HepG2 (cell line): Measurements from ENCODE around the gene TMC4. TPM values are rescaled to one million over a fixed set of nuclear protein-coding genes. Genes with fewer than 3 reads are reported as not detected.

Source experiments
- ATAC-seq: fragments of 200-7000 bp; cut with Tn5 transposase; 3 replicates; pipeline ENCODE4 v1.9.1; 2020; ENCODE audit warnings: mild to moderate bottlenecking, moderate library complexity
- BruUV-seq: library from RNA; stranded (reverse); fragments of 400-500 nt; replicated peaks from 2 replicates; lab custom pipeline; 2021; lab: Mats Ljungman, UMichigan
- CTCF ChIA-PET: fragments of 300-600 bp; formaldehyde crosslinking; extraction: SDS; loops from one replicate; lab custom pipeline; 2021; ENCODE audit warnings: low total read pairs, inconsistent platforms, low intra/inter-chr PET ratio; lab: Yijun Ruan, JAX
- POLR2A ChIA-PET: fragments of 350-600 bp; sonication (Branson Sonifier 250); formaldehyde crosslinking; loops from one replicate; lab custom pipeline; 2020; ENCODE audit warnings: antibody characterized with exemption, inconsistent platforms; lab: Yijun Ruan, JAX
- DNase-seq: peaks from one replicate; pipeline ENCODE4 v3.0.0-alpha.2; 2015; ENCODE audit warnings: low spot score
- FAIRE-seq: peaks from 3 replicates; lab custom pipeline; 2011; peaks lifted over from hg19 to GRCh38; lab: Jason Lieb, UNC
- H2AFZ ChIP-seq: one replicate; pipeline ENCODE4 v1.6.1; 2011; ENCODE audit warnings: low read length, inconsistent platforms
- H3K27ac ChIP-seq: fragments of 300-600 bp; 3 replicates; pipeline ENCODE4 v1.8.0; 2011; ENCODE audit warnings: mixed run types, mild to moderate bottlenecking, mixed read lengths, low read length, inconsistent platforms; ENCODE audit not compliant: insufficient read depth; ENCODE audit errors: extremely low read length
- H3K27me3 ChIP-seq, 2 experiments: fragments of 200-600 bp in 1 of 2; 2 replicates in 1 of 2; 3 replicates in 1 of 2; pipeline versions ENCODE4 v1.6.0 to v1.8.0; 2011; ENCODE audit warnings: low read length in 2 of 2, mild to moderate bottlenecking in 2 of 2, moderate library complexity in 2 of 2, inconsistent platforms in 1 of 2; ENCODE audit not compliant: insufficient read depth in 2 of 2, control insufficient read depth in 1 of 2
- H3K36me3 ChIP-seq, 2 experiments: fragments of 200-600 bp in 1 of 2; replicated peaks in 1 of 2; 2 replicates in 1 of 2; 3 replicates in 1 of 2; pipeline versions ENCODE4 v1.5.1 to v1.8.0; 2011; ENCODE audit warnings: low read length in 2 of 2, inconsistent platforms in 1 of 2; ENCODE audit not compliant: insufficient read depth in 2 of 2, control insufficient read depth in 1 of 2
- H3K4me1 ChIP-seq: 2 replicates; pipeline ENCODE4 v1.5.1; 2012; ENCODE audit warnings: low read length, inconsistent platforms; ENCODE audit not compliant: insufficient read depth
- H3K4me2 ChIP-seq: 2 replicates; pipeline ENCODE4 v1.6.0; 2011; ENCODE audit warnings: low read depth, low read length, inconsistent platforms
- H3K4me3 ChIP-seq, 3 experiments: fragments of 200-600 bp in 1 of 3; sonication (generic), shearing (Covaris generic) in 1 of 3; replicated peaks in 1 of 3; 2 replicates each; pipeline ENCODE4 v1.5.1; 2011 to 2016; ENCODE audit warnings: low read length in 3 of 3, inconsistent platforms in 2 of 3, low read depth in 2 of 3, mild to moderate bottlenecking in 2 of 3, control low read depth in 1 of 3, mixed read lengths in 1 of 3; ENCODE audit not compliant: insufficient read depth in 1 of 3
- H3K79me2 ChIP-seq: one replicate; pipeline ENCODE4 v1.6.1; 2011; ENCODE audit warnings: low read length, inconsistent platforms; ENCODE audit not compliant: insufficient read depth
- H3K9ac ChIP-seq: 2 replicates; pipeline ENCODE4 v1.6.0; 2011; ENCODE audit warnings: mild to moderate bottlenecking, low read depth, low read length, inconsistent platforms; ENCODE audit not compliant: insufficient read depth
- H3K9me3 ChIP-seq: 2 replicates; pipeline ENCODE4 v1.5.1; 2012; ENCODE audit warnings: mild to moderate bottlenecking, low read length
- H4K20me1 ChIP-seq: 2 replicates; pipeline ENCODE4 v1.6.0; 2011; ENCODE audit warnings: inconsistent platforms, mild to moderate bottlenecking, low read length, moderate library complexity; ENCODE audit not compliant: insufficient read depth
- ARID4A ChIP-seq: sonication (generic); formaldehyde crosslinking; IDR thresholded peaks from 2 replicates; pipeline ENCODE4 v1.5.0; 2020; ENCODE audit warnings: mild to moderate bottlenecking, missing genetic modification reagents, borderline replicate concordance
- MEIS2 ChIP-seq: sonication (generic); formaldehyde crosslinking; IDR thresholded peaks from 2 replicates; pipeline ENCODE4 v1.9.0; 2021; ENCODE audit warnings: mild to moderate bottlenecking, missing genetic modification reagents
- POLR2G ChIP-seq: fragments of 200-400 bp; formaldehyde crosslinking; IDR thresholded peaks from 2 replicates; pipeline ENCODE4 v1.6.1; 2018; ENCODE audit warnings: mild to moderate bottlenecking, low read depth, low read length, moderate library complexity
- RAD21 ChIP-seq: fragments of 450-650 bp; formaldehyde crosslinking; IDR thresholded peaks from 2 replicates; pipeline ENCODE4 v1.5.0; 2020; ENCODE audit warnings: mild to moderate bottlenecking
- SAP130 ChIP-seq: IDR thresholded peaks from 2 replicates; pipeline ENCODE4 v1.6.1; 2016; ENCODE audit warnings: low read depth
- SNAPC2 ChIP-seq: sonication (generic); formaldehyde crosslinking; IDR thresholded peaks from 2 replicates; pipeline ENCODE4 v1.8.1; 2022; ENCODE audit warnings: mild to moderate bottlenecking, missing genetic modification reagents
- TAF1 ChIP-seq: sonication (generic); formaldehyde crosslinking; IDR thresholded peaks from 2 replicates; pipeline ENCODE4 v1.4.0; 2020; ENCODE audit warnings: missing genetic modification reagents
- TEAD2 ChIP-seq: sonication (generic); formaldehyde crosslinking; IDR thresholded peaks from 2 replicates; pipeline ENCODE4 v1.9.0; 2021; ENCODE audit warnings: missing genetic modification reagents
- THAP9 ChIP-seq: sonication (generic); formaldehyde crosslinking; IDR thresholded peaks from 2 replicates; pipeline ENCODE4; 2020; ENCODE audit warnings: missing genetic modification reagents, mild to moderate bottlenecking, borderline replicate concordance
- YY1 ChIP-seq: IDR thresholded peaks from 2 replicates; pipeline ENCODE4 v1.6.1; 2011; ENCODE audit warnings: low read length, low read depth, moderate library complexity, mild to moderate bottlenecking; ENCODE audit not compliant: insufficient read depth, insufficient replicate concordance
- ZNF101 ChIP-seq: sonication (generic); formaldehyde crosslinking; IDR thresholded peaks from 2 replicates; pipeline ENCODE4 v1.4.0; 2020; ENCODE audit warnings: mild to moderate bottlenecking, low read depth, missing genetic modification reagents, borderline replicate concordance
- ZNF263 ChIP-seq: sonication (generic); formaldehyde crosslinking; IDR thresholded peaks from 2 replicates; pipeline ENCODE4 v1.4.0; 2020; ENCODE audit warnings: missing genetic modification reagents
- ZNF772 ChIP-seq: sonication (generic); formaldehyde crosslinking; IDR thresholded peaks from 2 replicates; pipeline ENCODE4 v1.5.0; 2020; ENCODE audit warnings: mild to moderate bottlenecking, missing genetic modification reagents
- ZNF780A ChIP-seq: sonication (generic); formaldehyde crosslinking; IDR thresholded peaks from 2 replicates; pipeline ENCODE4 v1.8.0; 2022; ENCODE audit warnings: mild to moderate bottlenecking, missing genetic modification reagents, moderate library complexity
- ZSCAN25 ChIP-seq: sonication (generic); formaldehyde crosslinking; IDR thresholded peaks from 2 replicates; pipeline ENCODE4 v1.8.0; 2022; ENCODE audit warnings: mild to moderate bottlenecking, missing genetic modification reagents
- WGBS: methylation state at CpG from one replicate; pipeline ENCODE4 v1.1.6; 2017; ENCODE audit warnings: low lambda C conversion rate; 5-methylcytosine and 5-hydroxymethylcytosine counted together
- in situ Hi-C: cut with HindIII; loops from 2 replicates; pipeline ENCODE4 v1.10.0; 2017; ENCODE audit warnings: low pct_unique_long_range_greater_than_20kb; ENCODE audit not compliant: extremely low pct_ligation_motif_present
- intact Hi-C: fragments of 100-400 bp; cut with micrococcal nuclease; formaldehyde crosslinking; loops from one replicate; pipeline ENCODE4 v1.10.0; 2022; ENCODE audit not compliant: unreplicated experiment
- polyA plus RNA-seq, 8 experiments: library from polyadenylated mRNA; depleted of rRNA in 3 of 8; stranded (reverse) in 7 of 8; unstranded in 1 of 8; fragments of >200 nt; fragmentation: Illumina TruSeq in 4 of 8; extraction: Trizol in 4 of 8; gene quantifications; 2 replicates each; pipeline versions ENCODE4 v1.2.1 to v1.2.3, GENCODE V29; 2011 to 2016; ENCODE audit warnings: low read depth in 4 of 8, missing spikeins in 1 of 8, mixed read lengths in 1 of 8; ENCODE audit not compliant: insufficient read depth in 1 of 8
- total RNA-seq, 5 experiments: library from RNA; depleted of rRNA; stranded (reverse); fragments of >200 nt; fragmentation: Illumina TruSeq; extraction: Trizol; gene quantifications; 2 replicates each; pipeline ENCODE4 v1.2.3, GENCODE V29; 2016; ENCODE audit warnings: low read depth in 1 of 5

TMC4 gene
- total and polyA plus RNA-seq, 2 of the 13 experiments (the other 11 are each of a cell fraction or from before 2014, with no cell fraction given): 0.13 to 0.24 TPM

GRCh38 chr19:54137699-54138488 lies 35.1 kb downstream of the TMC4 start, which contains the start of gene CNOT3:
Gene CNOT3, plus strand, starts transcription at chr19:54137762. Its CDS starts 5,217 bp downstream, at chr19:54142979.
- in situ Hi-C loops (no loop called here), intact Hi-C loops (loop anchor here (5.0 kb wide), 1 partner anchor 64 kb away; the partner anchor contains the start of gene RPS9)
- H3K4me2 ChIP-seq: peak within 1 kb of the TSS; percentile 94
- BruUV-seq: no TSS peak
- peaks cover 39% of the 10 kb centered on the region for H3K79me2 ChIP-seq
- peaks cover 10% of the 10 kb centered on the region; the same call in 1 of the 2 replicates for H4K20me1 ChIP-seq
- FAIRE-seq: no peak
- peaks cover 20 to 33% of the 10 kb centered on the region in 2 experiments for H3K36me3 ChIP-seq
- CTCF ChIA-PET: no interaction called here
- peak within 1 kb of the TSS; percentile 97 for H3K9ac ChIP-seq
- H3K4me1 ChIP-seq: peaks cover 42% of the 10 kb centered on the region
- WGBS: no CpG with 5 or more reads among the region's 103 CpGs
- H3K4me3 ChIP-seq: peak within 1 kb of the TSS; percentile 74 to 86 (median 82)
- H3K9me3 ChIP-seq: peaks cover 5% of the 10 kb centered on the region
- H2AFZ ChIP-seq: peak within 1 kb of the TSS; percentile 72
- H3K27ac ChIP-seq: peak within 1 kb of the TSS; percentile 88
- POLR2A ChIA-PET: interaction anchor here (1.0 to 2.8 kb wide), 22 partner anchors 10 to 979 kb away, joined by 3 to 73 read pairs (median 5); partner anchors contain the start of genes LENG1, LENG8, LENG9 and MBOAT7
- no peak for ATAC-seq
- no peak for DNase-seq
- no peaks in the 10 kb centered on the region; a peak in 1 of 5 replicates for H3K27me3 ChIP-seq
- TF ChIP-seq ZNF772 (0 out of 2 replicates have a peak, but pooled peaks have one; percentile 34), TEAD2 (CRISPR knock-in tag) (no peak), ZNF780A (CRISPR knock-in tag) (no peak), YY1 (peak; percentile 97), ZSCAN25 (0 out of 2 replicates have a peak, but pooled peaks have one; percentile 22), SNAPC2 (CRISPR knock-in tag) (0 out of 2 replicates have a peak, but pooled peaks have one; percentile 66), POLR2G (peak; percentile 82), ZNF263 (CRISPR knock-in tag) (0 out of 2 replicates have a peak, but pooled peaks have one; percentile 20), MEIS2 (CRISPR knock-in tag) (peak; percentile 46; the same call in 1 of the 2 replicates), ZNF101 (0 out of 2 replicates have a peak, but pooled peaks have one; percentile 55), RAD21 (peak; percentile 27; the same call in 1 of the 2 replicates), ARID4A (CRISPR knock-in tag) (peak; percentile 40), SAP130 (CRISPR knock-in tag) (peak; percentile 51; the same call in 1 of the 2 replicates), TAF1 (CRISPR knock-in tag) (peak; percentile 77), THAP9 (CRISPR knock-in tag) (peak; percentile 77; the same call in 1 of the 2 replicates)
